Measurements from ENCODE around the gene SLC29A2.

The SLC29A2 gene

GRCh38 chr11:66415423-66415822 lies 43.9 kb upstream of the SLC29A2 start:
- no peak for TF ChIP-seq CTCF (IDR thresholded peaks at IDR 0.05; ENCODE audit: insufficient read depth, low read depth, low read length, missing control alignments)
- no peak for DNase-seq (ENCODE audit: low read depth)
- no peak overlapping the region for H3K4me3 ChIP-seq (ENCODE audit: low read length)

- no peak for TF ChIP-seq CTCF (IDR thresholded peaks at IDR 0.05; ENCODE audit: insufficient read depth, low read depth, low read length, missing control alignments)
- H3K4me3 ChIP-seq (ENCODE audit: low read length) = no peak overlapping the region
- DNase-seq (ENCODE audit: low read depth) = no peak
Measured at GRCh38 chr11:66414120-66414934, 42.8 kb upstream of the SLC29A2 start.

- no peak for DNase-seq (ENCODE audit: low read depth)
- TF ChIP-seq CTCF (IDR thresholded peaks at IDR 0.05; ENCODE audit: insufficient read depth, low read depth, low read length, missing control alignments) = no peak
- H3K4me3 ChIP-seq (ENCODE audit: low read length) = no peak overlapping the region
Measured at GRCh38 chr11:66413167-66413566, 41.6 kb upstream of the SLC29A2 start.

GRCh38 chr11:66412110-66412509 lies 40.5 kb upstream of the SLC29A2 start:
- DNase-seq (ENCODE audit: low read depth) = no peak
- H3K4me3 ChIP-seq (ENCODE audit: low read length) = no peak overlapping the region
- TF ChIP-seq CTCF (IDR thresholded peaks at IDR 0.05; ENCODE audit: insufficient read depth, low read depth, low read length, missing control alignments) = no peak

GRCh38 chr11:66411323-66411722 lies 39.8 kb upstream of the SLC29A2 start:
- H3K4me3 ChIP-seq (ENCODE audit: low read length) = no peak overlapping the region
- no peak for TF ChIP-seq CTCF (IDR thresholded peaks at IDR 0.05; ENCODE audit: insufficient read depth, low read depth, low read length, missing control alignments)
- DNase-seq (ENCODE audit: low read depth) = no peak

- no peak overlapping the region for H3K4me3 ChIP-seq (ENCODE audit: low read length)
- no peak for TF ChIP-seq CTCF (IDR thresholded peaks at IDR 0.05; ENCODE audit: insufficient read depth, low read depth, low read length, missing control alignments)
- DNase-seq (ENCODE audit: low read depth) = no peak
Measured at GRCh38 chr11:66410191-66410590, 38.6 kb upstream of the SLC29A2 start.

- no peak for TF ChIP-seq CTCF (IDR thresholded peaks at IDR 0.05; ENCODE audit: insufficient read depth, low read depth, low read length, missing control alignments)
- no peak for DNase-seq (ENCODE audit: low read depth)
- H3K4me3 ChIP-seq (ENCODE audit: low read length) = no peak overlapping the region
Measured at GRCh38 chr11:66409226-66409625, 37.7 kb upstream of the SLC29A2 start.

All from epithelial cell of esophagus (primary cell).